Measurements from ENCODE around the gene LDLRAD3.

DNA sequence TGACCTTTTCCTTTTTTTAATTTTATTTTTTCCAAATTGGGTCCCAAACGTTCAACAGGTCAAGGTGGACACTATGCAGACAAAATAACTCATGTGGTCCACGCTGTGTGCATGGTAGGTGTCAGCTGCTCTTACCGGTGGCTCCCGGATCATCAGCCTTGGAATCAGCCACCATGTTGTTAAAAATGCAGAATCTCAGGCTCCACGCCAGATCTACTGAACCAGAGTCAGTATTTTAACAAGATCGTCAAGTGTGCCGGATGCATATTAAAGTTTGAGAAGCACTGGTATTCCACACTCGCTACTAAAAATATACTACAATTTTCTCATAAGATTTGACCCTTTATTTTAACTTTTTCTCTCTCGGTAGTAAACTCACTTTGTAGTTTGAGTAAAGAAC lies 553 bp upstream of the LDLRAD3 start:
- TF ChIP-seq CTCF (IDR thresholded peaks at IDR 0.05): no peak
- no peak for TF ChIP-seq ZFX (IDR thresholded peaks at IDR 0.05; ENCODE audit: borderline replicate concordance)

Data from 22Rv1 (cell line).